Endothelial cell of umbilical vein (primary cell): ENCODE results near the gene ZNF627.

ENCODE experiments used
- EZH2 ChIP-seq: IDR thresholded peaks from 2 replicates; pipeline ENCODE4 v1.6.1; 2012; ENCODE audit warnings: borderline replicate concordance, low read depth, mild to moderate bottlenecking, moderate library complexity, low read length, inconsistent platforms; ENCODE audit not compliant: severe bottlenecking
- FOS ChIP-seq: IDR thresholded peaks from 2 replicates; pipeline ENCODE4 v1.6.1; 2011; ENCODE audit warnings: mild to moderate bottlenecking, low read length, moderate library complexity, borderline replicate concordance; ENCODE audit not compliant: insufficient read depth
- GATA2 ChIP-seq: IDR thresholded peaks from 2 replicates; pipeline ENCODE4 v1.7.0; 2011; ENCODE audit warnings: low read depth, mild to moderate bottlenecking, moderate library complexity, mixed read lengths, low read length; ENCODE audit not compliant: insufficient read length, insufficient read depth
- JUN ChIP-seq: IDR thresholded peaks from 2 replicates; pipeline ENCODE4 v1.6.1; 2011; ENCODE audit warnings: borderline replicate concordance, low read depth; ENCODE audit not compliant: insufficient read length, insufficient read depth
- MYC ChIP-seq: IDR thresholded peaks from one replicate; pipeline ENCODE4 v1.6.1; 2011; ENCODE audit warnings: mild to moderate bottlenecking, low read depth, low read length
- POLR2A ChIP-seq: IDR thresholded peaks from 2 replicates; pipeline ENCODE4 v1.6.1; 2012; ENCODE audit warnings: low read depth, mild to moderate bottlenecking, control low read depth, low read length
- POLR2AphosphoS5 ChIP-seq: IDR thresholded peaks from 2 replicates; pipeline ENCODE4 v1.6.1; 2012; ENCODE audit warnings: low read depth, mild to moderate bottlenecking, control low read depth, low read length, moderate library complexity; ENCODE audit not compliant: insufficient read depth
- TF ChIP-seq, protein P1 (sequence below), 2 donors: IDR thresholded peaks; 1 replicate in 1 of 2; 2 replicates in 1 of 2; pipeline ENCODE4 v1.5.1; 2011; ENCODE audit warnings: low read length in 2 of 2, mild to moderate bottlenecking in 2 of 2, moderate library complexity in 2 of 2, control low read depth in 1 of 2, inconsistent platforms in 1 of 2, low read depth in 1 of 2; ENCODE audit not compliant: insufficient read depth in 1 of 2; ENCODE audit errors: extremely low read depth in 1 of 2
- TF ChIP-seq, protein P2 (sequence below): IDR thresholded peaks from 2 replicates; pipeline ENCODE4 v1.6.1; 2011; ENCODE audit not compliant: insufficient read depth, insufficient read length

DNA sequence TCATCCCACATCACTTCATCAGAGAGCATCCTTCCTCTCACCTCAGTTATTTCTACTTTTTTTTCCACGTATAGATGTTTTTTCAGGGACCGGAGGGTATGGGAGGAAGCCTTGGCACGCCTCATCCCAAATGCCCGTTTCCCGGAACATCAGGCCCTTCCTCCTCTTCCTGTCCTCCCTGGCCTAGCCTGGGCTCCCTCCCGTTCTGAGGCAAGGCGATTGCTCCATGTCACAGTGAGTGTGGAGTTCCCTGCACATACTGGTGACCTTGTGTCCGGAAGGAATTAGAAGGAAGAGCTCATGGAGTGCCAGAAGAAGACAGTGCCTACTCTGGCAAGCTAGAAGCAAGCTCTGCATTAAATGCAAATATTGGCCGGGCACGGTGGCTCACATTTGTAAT lies 1.1 kb upstream of the ZNF627 start:
- no peak for TF ChIP-seq MYC
- TF ChIP-seq, protein P1, sequence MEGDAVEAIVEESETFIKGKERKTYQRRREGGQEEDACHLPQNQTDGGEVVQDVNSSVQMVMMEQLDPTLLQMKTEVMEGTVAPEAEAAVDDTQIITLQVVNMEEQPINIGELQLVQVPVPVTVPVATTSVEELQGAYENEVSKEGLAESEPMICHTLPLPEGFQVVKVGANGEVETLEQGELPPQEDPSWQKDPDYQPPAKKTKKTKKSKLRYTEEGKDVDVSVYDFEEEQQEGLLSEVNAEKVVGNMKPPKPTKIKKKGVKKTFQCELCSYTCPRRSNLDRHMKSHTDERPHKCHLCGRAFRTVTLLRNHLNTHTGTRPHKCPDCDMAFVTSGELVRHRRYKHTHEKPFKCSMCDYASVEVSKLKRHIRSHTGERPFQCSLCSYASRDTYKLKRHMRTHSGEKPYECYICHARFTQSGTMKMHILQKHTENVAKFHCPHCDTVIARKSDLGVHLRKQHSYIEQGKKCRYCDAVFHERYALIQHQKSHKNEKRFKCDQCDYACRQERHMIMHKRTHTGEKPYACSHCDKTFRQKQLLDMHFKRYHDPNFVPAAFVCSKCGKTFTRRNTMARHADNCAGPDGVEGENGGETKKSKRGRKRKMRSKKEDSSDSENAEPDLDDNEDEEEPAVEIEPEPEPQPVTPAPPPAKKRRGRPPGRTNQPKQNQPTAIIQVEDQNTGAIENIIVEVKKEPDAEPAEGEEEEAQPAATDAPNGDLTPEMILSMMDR (IDR thresholded peaks at IDR 0.05; ENCODE audit: extremely low read depth in 1 of 2, insufficient read depth in 1 of 2, low read depth in 1 of 2, low read length in 2 of 2): no peak
- TF ChIP-seq POLR2A: no peak
- TF ChIP-seq, protein P2, sequence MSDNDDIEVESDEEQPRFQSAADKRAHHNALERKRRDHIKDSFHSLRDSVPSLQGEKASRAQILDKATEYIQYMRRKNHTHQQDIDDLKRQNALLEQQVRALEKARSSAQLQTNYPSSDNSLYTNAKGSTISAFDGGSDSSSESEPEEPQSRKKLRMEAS: no peak
- no peak for TF ChIP-seq FOS
- TF ChIP-seq POLR2AphosphoS5: no peak
- TF ChIP-seq JUN: no peak
- no peak for TF ChIP-seq GATA2
- TF ChIP-seq EZH2: no peak
